Limb (tissue), 2 donors: ENCODE data around the gene SDK1.

Experiments used
- DNase-seq, 2 donors: peaks; one replicate each; pipeline ENCODE4 v3.0.0-alpha.2; 2016; ENCODE audit errors: extremely low spot score in 2 of 2

SDK1 gene

DNA sequence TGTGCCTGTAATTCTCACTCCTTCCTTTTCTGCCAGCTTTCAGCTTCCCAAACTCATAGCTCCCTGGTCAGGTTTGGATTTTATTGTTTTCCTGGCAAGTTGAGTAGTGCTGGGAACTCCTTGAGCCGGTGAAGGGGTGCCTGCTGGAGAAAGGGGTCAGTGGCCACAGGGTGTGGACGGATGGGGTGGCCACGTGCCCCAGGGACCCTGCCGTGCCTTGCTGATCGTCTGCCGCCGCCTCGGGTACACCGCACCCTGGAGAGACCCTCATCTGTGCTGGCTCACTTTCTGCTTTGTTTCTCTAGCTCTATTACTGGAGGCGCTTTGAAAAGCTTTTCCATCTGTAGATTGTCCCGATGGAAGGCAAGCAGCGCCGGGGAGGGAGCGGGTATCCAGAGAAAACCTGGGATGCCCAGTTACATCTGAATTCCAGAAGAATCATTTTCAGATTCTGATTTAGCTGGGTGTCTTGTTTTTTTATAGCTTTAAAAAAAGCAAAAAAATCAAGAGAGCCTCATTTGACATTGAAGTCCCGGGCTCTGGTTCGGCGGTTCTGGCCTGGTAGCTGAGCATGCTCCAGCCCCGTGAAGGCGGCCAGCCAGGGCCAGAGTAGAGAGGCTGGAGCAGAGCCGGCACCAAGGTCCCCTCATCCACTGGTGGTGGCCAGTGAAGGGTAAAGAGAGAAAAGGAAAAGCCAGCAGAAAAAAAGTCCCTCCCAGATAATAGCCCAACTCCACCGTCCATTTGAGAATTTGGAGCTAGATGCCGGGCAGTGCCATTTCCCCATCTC lies 870.1 kb downstream of the SDK1 start:
- no peak for DNase-seq

DNA sequence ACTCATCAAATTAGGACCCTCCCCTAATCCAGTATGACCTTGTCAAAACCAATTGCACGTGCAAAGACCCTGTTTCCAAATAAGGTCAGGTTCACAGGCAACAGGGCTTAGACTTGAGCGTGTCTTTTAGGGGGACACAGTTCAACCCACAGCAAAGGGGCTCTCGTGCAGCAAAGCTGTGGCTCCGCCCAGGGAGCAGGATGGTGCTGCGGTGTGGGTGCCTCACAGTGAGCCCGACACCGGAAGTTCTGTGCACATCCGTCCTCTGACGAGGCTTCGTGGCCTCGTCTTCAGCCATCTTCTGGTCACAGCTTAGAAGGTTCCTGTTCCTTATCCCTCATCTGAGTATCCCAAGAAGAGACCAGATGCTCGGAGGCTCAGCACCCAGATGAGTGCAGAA lies 871.8 kb downstream of the SDK1 start:
- DNase-seq = no peak

DNA sequence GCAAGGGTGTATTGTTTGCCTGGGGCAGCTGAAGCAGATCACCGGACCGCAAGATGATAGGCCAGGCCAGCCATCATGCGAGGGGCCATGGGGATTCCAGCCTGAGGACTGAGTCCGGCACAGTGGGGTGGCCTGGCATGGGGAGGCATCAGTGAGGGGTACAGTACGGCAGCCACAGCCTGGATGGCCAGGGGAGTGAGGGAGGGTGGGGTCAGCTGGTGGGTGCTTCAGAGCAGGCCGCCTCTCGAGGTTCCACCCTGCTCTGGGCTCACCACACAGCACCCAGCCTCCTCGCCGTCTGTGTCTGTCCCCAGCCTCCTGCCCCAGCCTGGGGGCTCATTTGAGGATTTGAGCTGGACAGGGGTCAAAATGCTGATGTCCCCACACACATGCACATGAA lies 872.6 kb downstream of the SDK1 start:
- DNase-seq = no peak

DNA sequence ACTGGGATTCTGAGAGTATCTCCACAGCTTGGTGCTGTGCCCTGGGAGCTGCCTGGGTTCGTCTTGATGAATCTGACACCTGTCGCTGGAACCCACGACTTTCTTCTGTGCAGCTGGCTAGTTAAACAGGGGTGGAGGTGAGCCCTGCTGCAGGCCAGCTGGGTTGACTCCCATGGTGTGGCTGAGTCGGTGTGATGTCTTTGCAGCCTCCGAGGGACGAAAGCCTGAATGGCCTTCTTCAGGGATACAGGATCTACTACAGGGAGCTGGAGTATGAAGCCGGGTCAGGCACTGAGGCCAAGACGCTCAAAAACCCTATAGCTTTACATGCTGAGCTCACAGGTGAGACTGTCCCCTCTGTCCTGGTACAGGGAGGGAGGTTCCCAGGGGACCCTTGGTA lies 873.0 kb downstream of the SDK1 start:
- DNase-seq = no peak

DNA sequence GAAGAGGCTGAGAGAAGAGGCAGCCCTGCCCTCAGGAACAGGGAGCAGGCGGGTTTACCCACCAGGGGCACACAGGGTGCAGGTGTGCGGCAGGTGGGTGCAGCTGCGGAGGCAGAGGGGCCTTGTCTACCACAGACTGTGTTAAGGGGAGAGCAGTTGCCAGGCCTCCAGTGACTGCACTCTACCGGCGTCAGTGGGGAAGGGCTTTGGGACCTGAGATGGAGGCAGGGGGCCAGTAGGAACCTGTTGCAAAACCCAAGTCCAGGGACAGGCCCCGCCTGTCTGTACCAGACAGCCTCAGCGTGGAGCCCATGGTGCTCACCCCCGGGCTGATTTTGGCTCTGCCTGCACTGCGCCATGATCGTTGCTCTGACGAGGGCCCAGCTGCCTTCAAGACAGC lies 873.4 kb downstream of the SDK1 start:
- DNase-seq = no peak

DNA sequence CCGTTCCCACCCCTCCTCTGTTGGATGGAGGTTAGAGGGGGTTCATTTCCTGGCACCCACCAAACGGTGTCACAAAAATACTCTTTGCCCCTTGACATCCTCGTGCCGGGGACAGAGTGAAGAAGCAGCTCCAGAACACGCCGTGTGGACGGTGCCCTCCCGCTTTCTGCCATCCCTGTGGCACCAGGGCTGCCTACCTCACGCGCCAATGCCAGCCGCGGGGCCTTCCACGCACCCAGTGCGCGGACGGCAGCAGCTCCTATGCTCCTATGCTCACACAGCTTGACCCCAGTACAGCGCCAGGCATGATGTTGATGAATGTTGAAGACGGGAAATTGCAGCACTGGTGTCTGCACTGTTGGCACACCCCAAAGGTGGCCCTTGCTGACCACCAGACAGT lies 873.8 kb downstream of the SDK1 start:
- DNase-seq = no peak

DNA sequence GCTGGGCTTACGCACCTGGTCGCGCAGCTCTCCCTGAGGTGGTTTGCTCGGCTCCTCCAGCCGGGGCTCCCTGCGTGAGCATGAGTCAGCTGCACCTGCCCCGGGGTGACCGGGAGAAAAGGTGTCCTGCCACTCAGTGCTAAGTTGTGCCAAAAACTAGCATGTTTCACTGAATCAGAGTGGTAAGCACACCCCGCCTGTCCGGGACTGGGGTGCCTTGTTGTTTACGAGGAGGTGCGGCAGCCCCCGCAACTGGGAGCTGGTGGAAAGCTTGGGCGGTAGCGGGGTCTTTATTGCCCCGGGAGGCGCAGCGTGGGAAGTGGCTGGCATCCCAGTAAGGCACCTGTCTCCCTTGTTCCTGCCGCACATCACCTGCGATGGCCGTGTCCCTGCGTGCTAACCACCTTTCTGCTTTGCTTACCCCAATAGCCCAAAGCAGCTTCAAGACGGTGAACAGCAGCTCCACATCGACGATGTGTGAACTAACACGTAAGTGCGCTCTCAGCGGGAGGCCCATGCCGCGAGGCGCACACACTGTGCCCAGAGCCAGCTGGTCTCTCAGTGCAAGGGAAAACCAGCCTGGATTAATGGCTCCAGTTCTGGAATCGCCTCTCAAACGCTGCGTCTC lies 874.4 kb downstream of the SDK1 start:
- no peak for DNase-seq

DNA sequence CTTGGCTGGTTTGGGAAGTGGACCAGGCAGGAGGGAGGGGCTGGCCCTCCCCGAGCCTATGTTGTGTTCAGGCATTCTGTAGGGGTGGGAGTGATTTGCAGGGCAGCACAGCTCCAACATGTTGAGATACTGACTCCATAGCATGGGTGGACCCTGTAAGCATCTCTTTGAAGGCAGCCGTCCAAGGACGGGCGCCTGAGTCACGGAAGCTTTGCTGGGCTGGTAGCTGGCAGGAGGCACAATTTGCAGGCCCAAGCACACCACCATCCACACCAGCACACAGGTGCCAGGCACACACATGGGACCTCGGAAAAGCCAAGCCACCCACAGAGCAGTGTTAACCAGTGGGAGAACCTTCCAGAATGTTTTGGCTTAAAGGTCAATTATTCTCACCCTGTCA lies 875.9 kb downstream of the SDK1 start:
- no peak for DNase-seq

DNA sequence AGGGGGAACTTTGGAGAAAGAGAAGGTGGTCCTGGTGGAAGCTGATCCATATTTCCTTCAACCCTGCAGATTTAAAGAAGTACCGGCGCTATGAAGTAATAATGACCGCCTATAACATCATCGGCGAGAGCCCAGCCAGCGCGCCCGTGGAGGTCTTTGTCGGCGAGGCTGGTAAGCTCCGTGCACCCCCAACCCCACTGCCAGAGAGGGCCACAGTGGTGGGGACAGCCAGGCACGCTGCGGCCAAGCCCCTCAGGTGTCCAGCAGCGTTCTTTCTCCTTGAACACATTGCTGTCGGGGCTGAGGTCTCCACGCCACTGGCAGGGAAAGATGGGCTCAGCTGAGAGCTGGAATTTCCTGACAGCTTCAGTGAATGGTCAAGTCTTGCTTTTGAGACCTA lies 877.4 kb downstream of the SDK1 start:
- no peak for DNase-seq

DNA sequence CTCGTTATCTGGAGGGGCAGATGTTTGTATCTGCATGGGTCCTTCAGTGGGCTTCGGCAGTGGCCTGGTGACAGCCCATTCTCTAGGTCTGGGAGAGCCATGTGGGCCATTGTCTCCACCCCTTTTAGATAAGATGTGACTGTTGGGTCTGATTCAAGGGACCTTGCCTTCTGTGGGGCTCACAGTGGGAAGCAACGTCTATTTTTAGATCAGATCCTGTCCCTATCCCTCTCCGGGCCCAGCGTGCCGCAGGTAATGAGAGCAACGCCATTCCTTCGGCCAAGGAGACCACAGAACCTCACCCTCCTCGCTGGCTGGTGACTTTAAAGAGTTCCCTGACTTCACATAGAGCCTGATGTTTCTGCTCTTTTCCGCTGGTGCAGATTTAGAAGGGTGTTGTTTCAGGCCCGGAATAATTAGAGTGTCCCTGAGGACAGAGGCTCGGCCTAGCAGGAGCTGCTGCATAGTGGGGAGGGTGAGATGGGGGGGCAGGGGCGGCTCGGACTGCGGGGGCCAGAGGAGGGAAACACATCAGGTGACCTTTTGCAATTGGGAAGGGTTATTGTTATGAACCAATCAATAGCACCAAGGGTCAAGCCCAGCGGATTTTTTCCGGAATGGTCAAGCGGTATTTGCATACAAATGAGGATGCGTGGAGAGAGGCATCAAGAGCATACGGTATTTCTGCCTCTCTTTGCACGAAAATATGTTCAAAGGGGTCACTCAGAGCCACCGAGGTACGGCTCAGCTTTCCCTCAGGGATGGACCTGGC lies 878.0 kb downstream of the SDK1 start:
- DNase-seq = no peak

DNA sequence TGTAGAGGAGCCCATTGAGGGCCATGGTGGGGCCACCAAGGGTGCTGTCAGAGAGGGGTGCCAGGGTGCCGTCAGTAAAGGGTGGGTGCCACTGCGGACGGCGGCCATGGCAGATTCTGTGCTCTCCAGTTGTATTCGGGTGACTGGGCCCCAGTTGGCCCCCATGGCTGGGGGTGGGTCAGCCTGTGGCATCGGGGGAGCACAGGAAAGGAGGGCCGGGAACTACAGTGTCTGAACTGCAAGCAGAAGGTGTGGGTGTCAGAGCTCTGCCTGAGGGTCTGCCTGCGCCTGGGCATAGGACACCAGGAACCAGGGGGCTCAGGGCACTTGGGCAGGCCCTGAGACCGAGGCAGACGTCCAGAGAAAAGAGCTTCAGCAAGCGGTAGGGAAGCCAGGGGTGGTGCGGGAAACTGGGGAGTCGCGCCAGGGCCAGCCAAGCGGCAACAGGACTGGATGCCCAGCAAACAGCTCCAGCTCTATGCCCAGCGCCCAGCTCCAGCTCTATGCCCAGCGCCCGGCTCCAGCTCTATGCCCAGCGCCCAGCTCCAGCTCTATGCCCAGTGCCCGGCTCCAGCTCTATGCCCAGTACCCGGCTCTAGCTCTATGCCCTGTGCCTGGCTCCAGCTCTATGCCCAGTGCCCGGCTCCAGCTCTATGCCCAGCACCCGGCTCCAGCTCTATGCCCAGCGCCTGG lies 878.8 kb downstream of the SDK1 start:
- DNase-seq = no peak

DNA sequence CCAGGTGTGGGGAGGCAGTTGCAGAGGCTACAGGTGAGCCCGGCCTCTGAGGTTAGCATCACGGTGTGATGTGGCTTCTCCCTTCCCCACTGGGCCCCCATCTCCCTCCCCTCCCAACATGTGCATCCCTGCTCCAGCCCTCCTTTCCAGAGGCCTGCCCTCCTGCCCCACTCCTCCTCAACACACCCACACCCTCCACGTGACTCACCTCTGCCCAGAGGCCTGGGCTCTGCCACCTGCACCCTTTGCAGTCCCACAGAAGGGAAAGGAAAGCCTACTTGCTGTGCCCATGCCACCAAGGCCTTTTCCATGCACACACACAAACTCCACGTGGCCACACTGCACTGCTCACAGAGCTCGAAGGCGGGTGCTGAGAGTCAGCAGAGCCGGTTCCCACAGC lies 880.4 kb downstream of the SDK1 start:
- DNase-seq = no peak

DNA sequence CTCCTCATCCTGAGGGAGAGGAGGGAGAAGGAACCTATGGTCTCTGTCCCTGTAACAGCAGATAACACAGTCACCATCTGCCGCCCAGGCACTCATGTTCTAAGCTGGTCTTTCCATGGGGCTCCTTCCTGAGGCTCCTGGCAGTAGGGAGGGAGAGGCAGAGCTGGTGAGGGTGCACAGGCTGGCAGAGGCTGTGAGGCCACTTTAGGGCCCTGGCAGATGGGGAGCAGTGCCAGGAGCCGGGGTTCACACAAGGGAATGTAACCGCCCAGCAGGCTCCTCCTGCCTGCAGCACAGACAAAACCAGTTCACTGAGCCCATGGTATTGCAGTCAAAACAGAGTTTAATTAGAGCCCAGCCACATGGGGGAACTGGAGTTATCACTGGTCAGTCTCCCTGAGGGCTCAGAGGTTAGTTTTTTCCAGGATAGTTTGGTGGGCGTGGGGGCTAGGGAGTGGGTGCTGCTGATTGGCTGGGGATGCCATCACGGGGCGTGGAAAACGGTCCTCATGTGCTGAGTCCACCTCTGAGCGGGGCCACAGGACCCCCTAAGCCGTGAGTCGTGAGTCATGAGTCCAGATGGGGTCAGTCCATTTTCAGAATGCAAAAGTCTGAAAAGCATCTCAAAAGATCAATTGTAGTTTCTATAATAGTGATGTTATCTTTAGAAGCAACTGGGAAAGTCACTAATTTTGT lies 881.7 kb downstream of the SDK1 start:
- no peak for DNase-seq

DNA sequence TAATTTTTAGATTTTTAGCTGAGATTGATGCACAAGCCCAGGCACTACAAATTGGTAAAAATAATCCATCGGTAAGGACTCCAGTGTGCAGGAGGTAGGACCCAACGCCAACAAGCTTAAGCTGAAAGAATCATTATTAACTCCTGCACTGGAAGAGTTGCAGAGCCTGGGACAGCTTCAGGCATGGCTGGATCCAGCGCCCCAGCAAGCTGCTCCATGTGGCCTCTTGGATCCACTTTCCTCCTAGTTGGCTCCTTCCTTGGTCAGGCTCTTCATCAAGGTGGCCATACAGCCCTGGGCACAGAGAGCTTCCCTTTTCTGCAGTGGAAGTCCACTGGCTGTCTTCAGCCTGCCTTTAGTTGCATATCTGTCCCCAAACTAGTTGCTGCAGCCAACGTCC lies 883.6 kb downstream of the SDK1 start:
- no peak for DNase-seq

DNA sequence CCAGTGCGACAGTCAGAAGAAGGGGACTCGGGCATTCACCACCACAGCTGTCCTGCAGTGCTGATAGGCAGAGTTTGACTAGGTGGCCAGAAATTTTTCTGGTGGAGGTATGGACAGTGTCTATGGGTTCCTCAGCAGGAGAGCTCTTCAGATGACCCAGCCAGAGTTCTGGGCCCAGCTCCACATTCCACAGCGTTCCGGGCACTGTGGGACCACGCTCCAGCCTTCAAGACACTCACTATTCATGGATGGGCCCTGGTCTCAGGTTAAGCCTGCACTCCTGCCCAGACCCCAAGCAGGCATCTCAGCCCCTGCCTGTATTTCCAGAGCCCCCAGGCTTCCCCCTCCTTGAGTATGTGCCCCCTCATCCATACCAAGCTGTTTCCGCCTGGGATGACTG lies 884.1 kb downstream of the SDK1 start:
- DNase-seq = no peak

DNA sequence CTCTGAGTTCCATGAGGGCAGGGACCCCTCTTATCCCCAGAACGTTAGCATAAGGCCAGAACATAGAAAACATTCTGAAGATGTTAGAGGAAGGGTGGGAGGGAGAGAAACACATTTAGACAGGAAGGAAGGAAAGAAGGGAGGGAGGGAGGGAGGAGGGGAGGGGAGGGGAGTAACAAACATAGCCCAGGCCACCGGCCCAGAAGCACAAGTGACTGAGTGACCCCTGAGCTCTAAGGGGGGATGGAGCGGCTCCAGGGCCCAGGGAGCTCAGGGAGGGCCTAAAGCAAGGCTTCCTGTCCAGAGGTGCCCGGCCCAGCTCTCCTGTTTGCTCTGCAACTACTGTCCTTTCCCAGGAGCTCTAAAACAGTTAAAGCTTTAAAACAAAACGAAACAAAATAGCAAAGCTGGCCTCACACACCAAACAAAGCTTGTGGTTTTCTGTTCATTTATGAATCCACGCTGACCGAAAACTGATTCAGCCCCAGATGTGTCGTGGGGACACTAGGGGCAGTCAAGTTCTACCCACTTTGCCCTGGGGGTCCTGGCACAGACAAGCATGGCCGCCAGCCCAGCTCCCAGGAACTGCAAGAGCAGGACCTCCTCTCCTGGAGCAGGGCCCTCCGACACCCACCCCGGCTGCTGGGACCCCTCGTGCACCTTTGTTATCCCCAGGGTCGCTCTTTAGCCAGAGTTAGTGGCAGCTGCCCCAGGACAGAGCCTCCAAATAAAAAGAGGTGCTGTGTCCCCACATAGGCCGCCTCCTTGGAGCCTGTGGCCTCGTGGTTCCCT lies 884.9 kb downstream of the SDK1 start:
- no peak for DNase-seq

DNA sequence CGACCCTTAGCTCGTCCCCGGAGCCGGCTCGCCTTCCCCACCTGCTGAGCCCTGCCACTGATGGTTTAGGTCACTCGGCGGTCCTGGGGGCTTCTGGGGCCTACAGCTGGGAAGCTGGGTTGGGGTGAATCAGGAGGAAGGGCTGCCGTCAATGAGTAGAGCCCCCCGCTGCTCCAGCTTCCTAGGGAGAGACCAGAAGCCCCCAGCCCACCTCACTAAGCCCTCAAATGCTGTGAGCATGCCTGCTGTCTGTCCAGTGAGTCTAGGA lies 885.4 kb downstream of the SDK1 start:
- no peak for DNase-seq

DNA sequence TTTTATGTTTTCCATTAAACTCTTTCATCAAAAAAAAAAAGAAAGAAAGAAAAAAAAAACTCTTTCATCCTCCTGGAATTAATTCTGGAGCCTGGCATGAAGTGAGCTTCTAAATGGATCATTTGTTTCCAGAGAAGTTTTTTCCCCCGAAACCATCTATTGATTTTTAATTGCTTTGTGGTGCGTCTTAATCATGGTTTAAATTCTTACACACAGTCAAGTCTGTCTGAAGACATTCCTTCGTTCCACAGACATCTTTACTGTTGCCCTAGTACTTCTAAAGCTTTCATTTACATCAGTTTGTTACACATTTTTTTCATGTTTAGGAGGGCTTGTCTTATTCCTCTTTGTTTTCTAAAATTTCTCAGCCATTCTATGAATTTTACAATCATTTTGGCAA lies 887.6 kb downstream of the SDK1 start:
- DNase-seq = no peak

DNA sequence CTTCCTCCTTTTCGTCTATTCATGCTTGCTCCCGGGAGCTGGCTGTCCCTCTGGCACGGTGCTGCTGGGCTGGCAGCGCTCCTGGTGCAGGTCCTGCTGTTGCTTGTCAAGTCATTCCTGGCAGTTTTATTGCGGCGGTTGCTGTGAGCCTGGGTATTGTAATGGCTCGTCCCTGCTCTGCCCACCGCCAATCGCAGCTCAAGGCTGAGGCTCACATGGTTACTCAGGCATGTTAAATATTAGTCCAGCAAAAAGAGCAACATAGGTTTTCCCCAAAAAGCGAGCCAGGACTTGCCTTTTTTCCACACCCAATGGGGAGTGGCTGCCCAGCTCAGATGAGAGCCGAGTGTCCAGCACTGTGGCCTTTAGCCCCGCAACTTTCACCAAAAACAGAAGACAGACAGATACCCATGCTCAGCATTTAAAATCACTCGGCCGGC lies 888.1 kb downstream of the SDK1 start:
- DNase-seq = peak; percentile 68 to 79

DNA sequence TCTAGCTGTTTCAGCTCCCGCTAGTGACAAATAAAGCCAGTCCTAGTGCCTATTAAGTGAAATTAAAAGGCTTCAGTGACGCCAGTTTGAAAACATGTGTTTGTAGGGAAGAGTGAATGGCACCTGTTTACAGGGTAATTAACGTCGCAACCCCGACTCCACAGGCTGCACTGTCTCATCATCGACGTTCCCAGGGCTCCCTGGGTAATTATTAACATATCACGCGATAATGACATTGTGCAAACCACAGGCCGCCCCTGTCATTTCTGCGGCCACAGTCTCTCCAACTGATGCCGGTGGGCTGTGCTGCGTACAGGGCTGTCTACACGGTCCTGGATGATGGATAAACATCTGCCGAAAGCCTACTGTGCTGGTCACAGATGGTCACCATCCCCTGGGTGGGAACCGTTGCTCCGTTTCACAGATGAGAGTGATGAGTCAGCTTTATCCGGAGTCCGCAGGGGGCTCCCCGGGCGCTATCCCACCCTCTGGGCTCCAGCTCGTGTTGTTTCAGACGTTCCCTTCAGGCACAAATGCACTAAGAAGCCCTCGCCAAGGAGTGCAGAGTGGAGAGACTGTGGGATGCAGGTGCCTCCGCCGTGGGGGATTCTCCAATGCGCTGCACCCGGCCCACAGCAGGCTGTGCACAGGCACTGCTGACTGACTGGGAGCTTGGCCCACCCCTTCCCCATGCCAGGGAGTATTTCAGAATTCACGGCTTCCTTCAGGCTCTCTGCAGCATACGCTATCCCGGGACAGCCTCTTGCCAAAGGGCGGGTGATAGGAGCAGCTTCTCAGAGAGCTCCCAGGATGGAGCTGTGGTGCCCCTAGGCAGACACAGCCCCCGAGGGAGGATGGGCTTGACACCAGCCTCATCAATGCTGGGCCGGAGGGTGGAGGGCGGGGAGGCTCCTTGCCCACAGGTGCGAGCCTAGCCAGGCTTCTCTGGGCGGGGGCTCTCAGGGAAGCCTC lies 889.2 kb downstream of the SDK1 start:
- DNase-seq = no peak
